Vagina (tissue), 2 donors: Measurements from ENCODE around the gene TBC1D7. TPM values are rescaled to one million over a fixed set of nuclear protein-coding genes. Genes with fewer than 3 reads are reported as not detected.

Source experiments
- DNase-seq, 2 donors: peaks; one replicate each; pipeline ENCODE4 v3.0.0-alpha.2; 2017; ENCODE audit errors: extremely low spot score in 2 of 2
- H3K27ac ChIP-seq: fragments of 200-600 bp; sonication (generic); one replicate; pipeline ENCODE4 v1.5.1; 2019
- H3K27me3 ChIP-seq: fragments of 200-600 bp; sonication (generic); one replicate; pipeline ENCODE4 v1.5.1; 2019
- H3K36me3 ChIP-seq, 2 donors: fragments of 200-600 bp; sonication (generic); one replicate each; pipeline ENCODE4 v1.5.1; 2017 to 2019
- H3K4me1 ChIP-seq: fragments of 200-600 bp; sonication (generic); one replicate; pipeline ENCODE4 v1.5.1; 2019
- H3K4me3 ChIP-seq, 2 donors: fragments of 200-600 bp; sonication (generic); 1 replicate in 1 of 2; 2 replicates in 1 of 2; pipeline ENCODE4 v1.5.1; 2016 to 2019
- H3K9me3 ChIP-seq: fragments of 200-600 bp; sonication (generic); one replicate; pipeline ENCODE4 v1.5.1; 2019
- CTCF ChIP-seq, 3 experiments: fragments of 450-650 bp in 2 of 3; fragments of 200-600 bp in 1 of 3; sonication (generic) in 1 of 3; IDR thresholded peaks; one replicate each; pipeline ENCODE4 v1.5.1; 2017 to 2019; ENCODE audit warnings: antibody characterized with exemption in 3 of 3, mild to moderate bottlenecking in 2 of 3, moderate library complexity in 2 of 3
- POLR2A ChIP-seq, 2 donors: fragments of 450-650 bp; IDR thresholded peaks; one replicate each; pipeline ENCODE4 v1.6.1; 2017; ENCODE audit warnings: antibody characterized with exemption in 2 of 2, mild to moderate bottlenecking in 2 of 2, moderate library complexity in 2 of 2
- POLR2AphosphoS5 ChIP-seq, 2 donors: sonication (generic); formaldehyde crosslinking; IDR thresholded peaks; one replicate each; pipeline ENCODE4 v1.9.0; 2017; ENCODE audit warnings: antibody characterized with exemption in 2 of 2, mild to moderate bottlenecking in 2 of 2, low read depth in 1 of 2; ENCODE audit not compliant: insufficient read depth in 1 of 2
- intact Hi-C: fragments of 100-400 bp; cut with DNase I; formaldehyde crosslinking; loops from one replicate; pipeline ENCODE4 v1.15.1; 2023
- total RNA-seq: library from RNA; depleted of rRNA; stranded (reverse); fragments of >200 nt; gene quantifications from one replicate; pipeline ENCODE4 v1.2.3, GENCODE V29; 2016

TBC1D7 gene
- total RNA-seq, 1 donor from 2014 or later: 13.0 TPM

GRCh38 chr6:13267142-13267651, 61.1 kb downstream of the TBC1D7 start:
- no peaks in the 10 kb centered on the region for H3K36me3 ChIP-seq
- H3K4me3 ChIP-seq: no peak overlapping the region
- no peak for DNase-seq
- H3K4me1 ChIP-seq: peaks cover 15% of the 10 kb centered on the region
- TF ChIP-seq CTCF (IDR thresholded peaks at IDR 0.05): no peak
- no peak for TF ChIP-seq POLR2AphosphoS5 (IDR thresholded peaks at IDR 0.05; ENCODE audit: insufficient read depth in 1 of 2, low read depth in 1 of 2)
- no peak for TF ChIP-seq POLR2A (IDR thresholded peaks at IDR 0.05)
- H3K27me3 ChIP-seq: no peaks in the 10 kb centered on the region
- intact Hi-C loops: no loop called here
- no peaks in the 10 kb centered on the region for H3K9me3 ChIP-seq
- no peak overlapping the region for H3K27ac ChIP-seq

GRCh38 chr6:13263669-13264068, 64.7 kb downstream of the TBC1D7 start:
- Histone ChIP-seq H3K4me3 (no peak overlapping the region), H3K4me1 (peaks cover 4% of the 10 kb centered on the region), H3K36me3 (no peaks in the 10 kb centered on the region), H3K27ac (no peak overlapping the region), H3K9me3 (no peaks in the 10 kb centered on the region), H3K27me3 (no peaks in the 10 kb centered on the region)
- intact Hi-C loops: no loop called here
- no peak for TF ChIP-seq CTCF (IDR thresholded peaks at IDR 0.05)
- TF ChIP-seq POLR2AphosphoS5 (IDR thresholded peaks at IDR 0.05; ENCODE audit: insufficient read depth in 1 of 2, low read depth in 1 of 2): no peak
- TF ChIP-seq POLR2A (IDR thresholded peaks at IDR 0.05): no peak
- no peak for DNase-seq

GRCh38 chr6:13262302-13263230, 65.8 kb downstream of the TBC1D7 start:
- intact Hi-C loops: no loop called here
- Histone ChIP-seq H3K27me3 (no peaks in the 10 kb centered on the region), H3K9me3 (no peaks in the 10 kb centered on the region), H3K4me3 (no peak overlapping the region), H3K36me3 (no peaks in the 10 kb centered on the region), H3K27ac (no peak overlapping the region), H3K4me1 (no peaks in the 10 kb centered on the region)
- TF ChIP-seq CTCF (IDR thresholded peaks at IDR 0.05) (no peak), POLR2AphosphoS5 (IDR thresholded peaks at IDR 0.05; ENCODE audit: insufficient read depth in 1 of 2, low read depth in 1 of 2) (no peak), POLR2A (IDR thresholded peaks at IDR 0.05) (no peak)
- DNase-seq: no peak

GRCh38 chr6:13261464-13261994, 66.8 kb downstream of the TBC1D7 start:
- H3K4me1 ChIP-seq: no peaks in the 10 kb centered on the region
- TF ChIP-seq POLR2A (IDR thresholded peaks at IDR 0.05): no peak
- no peak for TF ChIP-seq CTCF (IDR thresholded peaks at IDR 0.05)
- TF ChIP-seq POLR2AphosphoS5 (IDR thresholded peaks at IDR 0.05; ENCODE audit: insufficient read depth in 1 of 2, low read depth in 1 of 2): no peak
- no peaks in the 10 kb centered on the region for H3K36me3 ChIP-seq
- H3K4me3 ChIP-seq: no peak overlapping the region
- H3K27me3 ChIP-seq: no peaks in the 10 kb centered on the region
- no peaks in the 10 kb centered on the region for H3K9me3 ChIP-seq
- intact Hi-C loops: no loop called here
- DNase-seq: no peak
- H3K27ac ChIP-seq: no peak overlapping the region

GRCh38 chr6:13260831-13261230, 67.5 kb downstream of the TBC1D7 start:
- no peak for DNase-seq
- no peaks in the 10 kb centered on the region for H3K27me3 ChIP-seq
- intact Hi-C loops: no loop called here
- H3K9me3 ChIP-seq: no peaks in the 10 kb centered on the region
- no peaks in the 10 kb centered on the region for H3K4me1 ChIP-seq
- TF ChIP-seq POLR2AphosphoS5 (IDR thresholded peaks at IDR 0.05; ENCODE audit: insufficient read depth in 1 of 2, low read depth in 1 of 2) (no peak), CTCF (IDR thresholded peaks at IDR 0.05) (no peak), POLR2A (IDR thresholded peaks at IDR 0.05) (no peak)
- H3K4me3 ChIP-seq: no peak overlapping the region
- H3K36me3 ChIP-seq: no peaks in the 10 kb centered on the region
- H3K27ac ChIP-seq: no peak overlapping the region
